ENCODE results near the gene SH3RF3.

SH3RF3 gene

DNA sequence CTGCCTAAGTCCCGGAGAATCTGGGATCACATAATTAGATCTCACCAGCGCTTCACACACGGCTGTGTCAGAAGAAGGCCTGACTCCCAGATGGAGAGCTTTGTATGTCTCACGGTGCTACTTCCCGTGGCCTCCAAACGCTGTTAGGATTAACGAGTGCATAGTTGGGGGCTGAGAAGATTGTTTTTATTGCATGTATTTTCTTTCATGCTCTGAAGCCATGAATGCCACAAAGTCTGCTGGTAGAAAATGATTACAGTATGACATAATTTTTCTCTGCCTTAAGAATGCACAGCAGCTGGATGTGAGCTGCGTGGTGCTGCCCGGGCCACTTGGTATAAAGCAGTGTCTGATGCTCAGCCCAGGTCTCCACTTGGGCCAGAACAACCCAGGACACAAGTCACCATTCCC lies 318.3 kb downstream of the SH3RF3 start:
- DNase-seq, result no peak

DNA sequence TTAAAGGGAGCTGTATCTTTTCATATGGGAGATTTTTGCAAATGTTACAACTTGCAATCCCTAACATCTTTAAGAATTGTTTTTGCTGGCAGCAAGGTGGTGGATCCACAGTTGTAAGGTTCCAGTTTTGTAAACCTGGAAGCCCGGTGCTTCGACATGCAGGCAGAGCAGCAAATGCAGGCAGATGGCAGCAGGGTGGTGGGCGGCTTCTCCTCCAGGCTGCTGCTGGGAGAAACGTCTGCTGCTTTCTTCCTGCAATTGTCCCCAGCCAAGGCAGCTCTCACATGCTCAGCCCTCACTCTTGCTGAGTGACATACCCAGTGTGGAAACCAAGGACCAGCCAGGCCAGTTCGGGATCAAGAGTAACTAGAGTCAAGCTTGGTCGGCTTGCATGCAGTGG lies 318.8 kb downstream of the SH3RF3 start:
- DNase-seq, result no peak

DNA sequence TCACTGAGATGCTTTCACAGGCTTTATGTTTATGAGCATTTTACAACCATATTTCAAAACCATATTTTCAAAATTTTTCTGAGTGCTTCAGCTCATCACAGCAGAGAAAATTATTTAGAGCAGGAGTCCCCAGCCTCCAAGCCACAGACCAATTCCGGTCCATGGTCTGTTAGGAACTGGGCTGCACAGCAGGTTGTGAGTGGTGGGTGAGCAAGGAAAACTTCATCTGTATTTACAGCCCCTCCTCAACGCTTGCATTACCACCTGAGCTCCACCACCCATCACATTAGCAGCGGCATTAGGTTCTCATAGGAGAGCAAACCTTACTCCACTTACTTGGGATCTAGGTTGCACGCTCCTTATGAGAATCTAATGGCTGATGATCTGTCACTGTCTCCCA lies 319.2 kb downstream of the SH3RF3 start:
- no peak for DNase-seq

DNA sequence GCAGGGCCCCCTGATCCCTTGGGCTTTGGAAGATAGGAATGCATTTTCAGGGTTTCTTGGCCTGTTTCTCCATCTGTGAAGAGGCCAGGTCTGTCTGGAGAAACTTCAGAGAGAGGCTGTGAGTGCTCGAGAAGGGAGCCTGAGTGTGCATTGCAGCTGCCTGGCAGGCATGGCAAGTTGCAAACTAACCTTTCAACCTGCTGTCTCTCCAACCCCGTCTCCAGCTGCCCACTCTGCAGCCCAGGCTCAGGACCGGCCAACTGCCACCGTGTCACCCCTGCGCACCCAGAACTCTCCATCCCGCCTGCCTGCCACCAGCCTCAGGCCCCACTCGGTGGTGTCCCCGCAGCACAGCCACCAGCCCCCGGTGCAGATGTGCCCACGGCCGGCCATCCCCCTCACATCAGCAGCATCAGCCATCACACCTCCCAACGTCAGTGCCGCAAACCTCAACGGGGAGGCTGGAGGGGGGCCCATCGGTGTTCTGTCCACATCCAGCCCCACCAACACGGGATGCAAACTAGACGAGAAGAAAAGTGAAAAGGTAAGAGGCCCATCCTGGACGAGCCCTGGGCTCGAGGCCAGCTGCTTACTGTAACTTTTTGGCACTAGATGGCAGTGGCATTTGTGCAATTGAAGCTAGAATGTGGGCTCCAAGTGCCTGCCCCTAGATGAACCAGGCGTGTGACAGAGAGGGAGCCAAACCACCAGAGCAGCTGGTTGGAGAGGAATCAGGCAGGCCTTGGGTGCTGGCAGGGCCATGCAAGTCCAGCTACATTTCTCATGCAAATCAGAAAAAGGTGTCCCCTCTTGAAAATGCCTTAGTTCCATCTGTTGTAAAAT lies 320.2 kb downstream of the SH3RF3 start:
- no peak for DNase-seq

DNA sequence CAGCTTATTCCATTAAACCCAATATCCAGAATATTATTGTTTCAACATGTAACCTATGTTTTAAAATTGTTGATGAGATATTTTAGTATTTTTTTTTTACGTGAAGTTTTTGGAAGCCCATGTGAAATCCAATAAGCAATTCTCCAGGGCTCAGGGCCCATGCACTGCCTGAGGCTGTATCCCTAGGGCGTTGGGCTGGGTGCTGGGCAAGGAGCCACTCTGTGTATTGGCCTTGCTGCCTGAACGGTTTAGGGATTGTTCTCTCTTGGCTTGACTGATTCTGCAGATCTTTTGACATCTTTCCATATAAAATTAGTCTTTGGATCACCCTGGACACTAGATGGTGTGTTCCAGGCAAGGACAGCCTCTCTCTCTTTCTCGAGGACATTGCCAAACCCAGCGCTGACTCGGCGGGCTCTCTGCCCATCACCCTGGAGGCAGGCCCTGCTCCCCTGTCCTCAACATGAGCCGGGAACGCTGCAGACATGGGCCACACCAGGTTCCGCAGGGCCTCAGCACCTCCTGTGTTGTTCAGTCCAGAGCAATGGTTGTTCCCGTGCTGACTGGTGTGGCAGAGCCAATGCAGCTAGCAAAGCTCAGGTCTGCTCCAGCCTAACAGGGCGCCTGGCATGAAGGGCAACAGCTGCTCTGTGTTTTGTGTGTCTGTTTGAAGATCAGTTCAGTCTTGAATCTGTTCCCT lies 321.7 kb downstream of the SH3RF3 start:
- DNase-seq, result no peak

DNA sequence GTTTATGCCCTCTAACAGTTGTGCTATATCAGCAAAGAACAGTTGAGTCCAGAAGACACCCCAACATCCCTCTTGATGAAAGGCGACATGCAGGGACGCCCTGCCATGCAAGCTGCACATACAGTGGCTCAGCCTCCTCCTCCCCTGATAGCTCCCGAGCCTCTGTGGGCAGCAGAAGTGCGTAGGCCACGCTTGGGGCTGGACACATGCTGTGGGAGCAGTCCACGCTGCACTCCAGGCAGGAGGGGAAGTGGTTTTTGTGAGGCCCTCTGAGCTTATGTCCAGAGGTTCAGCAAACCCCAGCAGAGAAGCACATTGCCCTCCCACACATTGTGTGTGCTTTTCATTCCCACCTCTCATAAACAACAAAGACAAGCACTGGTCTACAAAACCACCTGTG lies 322.7 kb downstream of the SH3RF3 start:
- no peak for DNase-seq

DNA sequence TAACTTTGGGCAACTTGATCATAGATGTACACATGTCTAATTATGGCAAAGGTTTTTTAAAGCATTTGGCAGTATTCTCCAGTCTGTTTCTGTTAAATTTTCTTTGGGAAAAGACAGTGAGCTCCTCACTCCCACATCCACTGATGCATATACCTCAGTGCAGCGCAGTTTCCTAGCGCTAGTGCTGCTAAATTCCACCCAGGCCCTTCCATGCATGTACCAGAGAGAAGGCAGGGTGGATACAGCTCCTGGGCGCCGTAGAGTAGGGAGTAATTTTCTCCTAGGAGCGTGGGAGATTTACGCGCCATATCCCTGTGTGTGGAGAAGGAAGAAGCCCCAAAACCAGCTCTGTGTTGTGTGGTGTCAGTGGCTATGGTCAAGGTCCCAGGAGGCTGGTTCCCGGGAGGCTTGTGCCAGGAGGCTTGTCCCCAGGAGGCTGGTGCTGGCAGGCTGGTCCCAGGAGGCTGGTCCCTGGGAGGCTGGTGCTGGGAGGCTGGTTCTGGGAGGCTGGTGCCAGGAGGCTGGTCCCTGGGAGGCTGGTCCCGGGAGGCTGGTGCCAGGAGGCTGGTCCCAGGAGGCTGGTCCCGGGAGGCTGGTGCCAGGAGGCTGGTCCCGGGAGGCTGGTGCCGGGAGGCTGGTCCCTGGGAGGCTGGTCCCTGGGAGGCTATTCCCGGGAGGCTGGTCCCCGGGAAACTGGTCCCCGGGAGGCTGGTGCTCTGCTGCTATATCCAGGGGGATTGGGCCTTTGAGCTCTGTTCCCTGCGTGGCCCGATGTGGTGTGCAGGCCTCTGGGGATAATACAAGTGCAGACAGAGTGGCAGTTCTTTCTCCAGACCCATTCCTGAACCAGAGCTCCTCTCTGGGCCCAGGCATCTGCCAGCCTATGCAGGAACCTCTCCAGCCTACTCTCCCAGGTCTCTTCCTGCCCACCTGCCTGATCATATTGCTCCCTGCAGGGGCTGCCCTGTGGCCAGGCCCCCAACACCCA lies 323.6 kb downstream of the SH3RF3 start:
- DNase-seq, result no peak

DNA sequence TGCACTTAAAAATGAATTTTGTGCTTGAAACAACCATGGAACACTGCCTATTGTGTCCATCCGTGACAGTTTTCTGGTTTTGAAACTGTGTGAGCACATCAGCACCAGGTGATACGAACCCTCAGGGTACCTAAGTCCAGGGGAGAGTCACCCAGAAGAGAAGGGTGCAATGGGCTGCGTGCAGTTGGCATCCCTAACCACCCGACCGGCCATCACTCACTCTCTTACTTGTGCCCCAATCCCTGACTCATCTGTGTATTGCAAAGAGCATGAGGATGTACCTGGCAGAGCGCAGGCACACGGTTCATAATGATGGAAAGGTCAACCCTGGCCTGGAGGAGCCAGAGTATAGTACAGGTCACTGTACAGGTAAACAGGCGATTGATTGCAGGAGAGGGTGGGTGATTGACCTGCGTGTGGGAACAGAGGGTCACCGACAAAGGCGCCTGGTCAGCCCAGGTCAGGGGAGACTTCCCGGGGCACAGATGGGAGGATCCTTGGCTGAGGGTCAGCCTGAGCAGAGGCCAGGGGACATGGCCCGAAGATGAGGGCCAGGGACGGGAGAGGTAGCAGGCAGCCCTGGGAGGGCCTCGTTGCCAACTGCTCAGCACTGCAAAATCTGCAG lies 324.5 kb downstream of the SH3RF3 start:
- no peak for DNase-seq

DNA sequence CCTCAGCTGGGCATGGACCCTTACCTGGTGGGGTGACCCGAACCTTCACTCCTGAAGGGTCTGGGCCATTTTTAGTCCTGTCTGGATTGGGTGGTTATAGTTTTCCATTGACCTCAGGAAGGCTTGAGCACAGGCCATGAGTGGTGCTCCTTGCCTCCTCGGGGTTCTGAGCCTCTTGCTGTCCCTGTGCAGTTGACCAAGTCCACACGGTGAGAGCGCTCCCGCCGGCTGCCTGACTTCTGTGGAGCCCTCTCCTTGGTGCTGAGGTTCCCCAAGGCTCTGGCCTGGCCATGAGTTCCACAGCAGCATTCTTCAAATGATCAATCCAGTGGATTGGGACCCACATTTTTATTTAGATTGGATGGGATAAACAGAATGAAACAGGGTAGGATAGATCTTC lies 325.3 kb downstream of the SH3RF3 start:
- DNase-seq, result no peak

DNA sequence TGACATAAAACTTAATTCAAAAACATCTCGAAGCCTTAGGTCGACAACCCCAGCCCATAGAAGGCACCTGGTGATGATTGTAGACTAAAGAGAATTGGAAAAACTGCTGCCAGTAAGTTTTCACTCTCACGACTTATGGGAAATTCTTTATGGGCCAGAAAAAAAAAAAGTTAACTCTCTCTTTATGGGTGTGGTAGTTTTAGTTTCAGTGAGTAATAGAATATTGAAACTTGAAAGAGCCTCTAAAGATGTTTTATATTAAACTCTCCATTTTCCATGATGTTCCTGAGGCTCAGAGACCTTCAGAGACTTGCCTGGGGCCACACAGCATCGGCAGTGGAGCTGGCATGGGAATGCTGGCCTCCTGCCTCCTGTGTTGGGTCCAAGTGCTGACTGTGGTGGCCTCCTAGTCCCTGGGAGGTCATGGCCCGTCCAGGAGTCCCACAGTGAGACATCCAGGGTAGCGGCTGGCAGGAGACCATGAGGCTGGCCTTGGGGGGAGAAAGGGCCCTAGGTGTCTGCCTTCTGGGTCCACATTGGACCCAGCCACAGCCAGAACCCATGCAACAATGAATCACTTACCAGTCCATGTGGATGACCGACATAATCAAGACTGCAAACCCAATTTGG lies 325.9 kb downstream of the SH3RF3 start:
- no peak for DNase-seq

DNA sequence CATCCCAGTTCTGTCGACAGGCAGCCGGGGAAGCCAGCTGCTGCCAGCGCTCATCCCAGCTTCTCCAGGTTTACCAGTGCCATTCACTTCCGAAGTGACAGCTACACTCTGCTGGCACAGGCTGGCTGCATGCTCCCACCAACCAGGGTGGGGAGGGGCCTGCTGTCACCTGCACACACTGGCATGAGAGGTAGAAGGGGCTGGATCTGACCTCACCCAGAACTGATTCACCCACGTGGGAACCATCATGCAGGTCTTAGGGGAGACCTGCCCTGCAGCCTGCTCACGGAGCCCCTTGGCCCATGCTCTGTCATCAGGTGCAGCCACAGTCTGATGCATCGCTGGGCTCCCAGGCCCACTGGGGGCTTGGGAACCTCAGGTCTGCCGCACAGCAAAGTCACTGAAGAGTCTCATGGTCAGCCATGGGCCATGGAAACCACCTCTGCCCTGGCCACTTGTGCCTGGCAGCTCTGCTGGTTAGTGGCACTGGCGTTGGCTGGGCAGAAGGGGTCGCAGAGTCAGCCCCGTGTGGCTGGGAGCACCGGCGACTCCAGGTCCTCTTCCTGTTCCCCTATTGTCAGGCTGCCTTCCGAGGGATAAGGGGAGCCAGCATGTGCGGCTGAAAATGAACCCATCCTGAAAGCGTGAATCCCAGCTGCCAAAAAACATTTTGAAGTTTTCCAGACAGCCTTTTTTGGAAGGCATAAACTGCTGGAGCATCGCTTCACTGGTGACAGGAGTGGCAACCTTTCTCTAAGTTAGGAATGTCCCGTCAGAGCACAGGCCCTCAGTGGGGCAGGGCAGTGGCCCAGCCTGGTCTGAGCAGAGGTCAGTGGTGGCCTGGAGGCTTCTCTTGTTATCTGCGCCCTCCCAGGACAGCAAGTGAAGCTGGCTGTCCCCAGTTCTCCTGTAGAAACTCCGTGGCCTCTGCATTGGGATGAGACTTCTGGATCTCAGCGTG lies 327.0 kb downstream of the SH3RF3 start:
- DNase-seq, result no peak

DNA sequence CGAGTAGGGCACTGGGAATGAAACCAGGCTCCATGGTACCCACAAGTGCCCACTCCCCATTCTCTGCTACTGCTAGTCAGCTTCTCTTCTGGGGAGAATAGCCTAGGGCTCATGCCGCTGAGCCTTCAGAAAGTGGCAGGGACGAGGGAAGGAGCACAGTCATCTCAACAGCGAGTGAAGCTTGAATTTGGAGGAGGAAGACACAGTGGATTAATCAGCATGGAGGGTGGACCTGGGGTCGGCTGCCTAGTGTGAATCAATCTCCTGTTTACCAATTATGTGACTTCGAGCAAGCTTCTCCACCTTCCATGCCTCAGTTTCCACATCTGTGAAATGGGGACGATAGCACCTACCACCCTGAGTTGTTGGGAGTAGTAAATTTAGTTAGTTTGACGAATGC lies 327.8 kb downstream of the SH3RF3 start:
- no peak for DNase-seq

DNA sequence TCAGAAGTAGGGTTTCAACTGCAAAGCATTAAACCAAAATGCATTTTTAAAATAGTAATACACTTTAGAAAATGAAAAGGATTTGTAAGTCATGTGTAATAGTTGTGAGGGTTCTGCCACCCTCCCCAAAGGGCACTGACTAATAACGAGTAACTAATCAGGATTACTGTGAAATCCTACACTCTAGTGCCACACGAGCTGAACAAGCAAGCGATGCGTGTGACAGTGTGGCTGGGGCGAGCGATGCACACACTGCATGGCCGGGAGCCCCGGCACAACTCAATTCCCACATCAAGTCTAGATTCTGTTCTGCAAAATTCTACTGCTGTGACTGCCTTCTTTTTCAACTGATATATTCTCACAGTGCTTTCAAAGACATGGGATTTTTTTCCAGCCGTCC lies 328.4 kb downstream of the SH3RF3 start:
- DNase-seq, result no peak

DNA sequence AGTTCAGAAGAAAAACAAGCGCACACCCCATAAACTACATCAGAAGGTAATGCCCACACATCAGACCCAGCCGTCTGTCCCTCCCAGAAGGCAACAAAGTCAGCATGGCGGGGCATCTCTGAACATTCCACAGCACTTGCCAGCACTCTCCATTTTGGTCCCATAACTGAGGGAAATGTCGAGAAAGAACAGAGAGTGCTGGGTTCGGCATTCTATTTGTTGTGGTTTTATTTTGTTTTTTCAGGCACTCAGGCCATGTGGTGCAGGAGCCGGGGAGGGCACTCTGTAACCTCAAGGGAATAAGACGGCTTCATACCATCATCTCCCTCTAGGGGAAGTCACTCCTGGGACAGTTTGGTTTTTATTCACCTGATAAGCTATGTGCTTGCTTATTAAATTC lies 328.8 kb downstream of the SH3RF3 start:
- no peak for DNase-seq

DNA sequence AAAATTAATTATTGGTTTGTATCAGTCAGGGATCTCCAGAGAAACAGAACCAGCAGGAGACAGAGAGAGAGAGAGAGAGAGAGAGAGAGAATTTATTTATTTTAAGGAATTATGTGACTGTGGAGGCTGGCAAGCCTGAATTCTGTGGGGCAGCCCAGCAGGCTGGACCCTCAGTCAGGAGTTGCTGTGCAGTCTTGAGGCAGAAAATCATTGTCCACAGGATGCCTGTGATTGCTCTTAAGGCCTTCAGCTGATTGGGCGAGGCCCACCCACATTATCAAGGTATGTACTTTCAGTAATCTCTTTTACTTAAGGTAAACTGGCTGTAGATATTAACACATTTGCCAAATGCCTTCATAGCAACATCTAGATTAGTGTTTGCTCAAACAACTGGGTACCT lies 329.5 kb downstream of the SH3RF3 start:
- DNase-seq, result no peak

DNA sequence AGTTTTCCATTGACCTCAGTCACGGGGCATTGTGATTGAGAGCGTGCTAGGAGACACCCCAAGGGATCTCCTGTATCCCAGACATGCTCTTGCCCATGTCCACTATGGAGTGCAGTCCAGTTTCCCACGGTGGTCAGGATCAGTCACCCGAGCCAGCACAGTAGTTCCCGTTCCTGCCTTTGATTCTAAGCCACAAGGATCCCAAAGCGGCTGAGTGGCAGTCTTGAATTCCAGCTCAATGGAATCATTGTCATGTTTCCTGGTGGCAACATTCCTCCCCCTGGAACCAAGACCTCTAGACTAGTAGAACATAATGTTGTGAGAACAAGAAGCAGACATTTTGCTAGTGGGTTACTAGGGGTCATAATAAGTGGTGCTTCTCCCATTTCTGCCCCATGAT lies 330.5 kb downstream of the SH3RF3 start:
- no peak for DNase-seq

DNA sequence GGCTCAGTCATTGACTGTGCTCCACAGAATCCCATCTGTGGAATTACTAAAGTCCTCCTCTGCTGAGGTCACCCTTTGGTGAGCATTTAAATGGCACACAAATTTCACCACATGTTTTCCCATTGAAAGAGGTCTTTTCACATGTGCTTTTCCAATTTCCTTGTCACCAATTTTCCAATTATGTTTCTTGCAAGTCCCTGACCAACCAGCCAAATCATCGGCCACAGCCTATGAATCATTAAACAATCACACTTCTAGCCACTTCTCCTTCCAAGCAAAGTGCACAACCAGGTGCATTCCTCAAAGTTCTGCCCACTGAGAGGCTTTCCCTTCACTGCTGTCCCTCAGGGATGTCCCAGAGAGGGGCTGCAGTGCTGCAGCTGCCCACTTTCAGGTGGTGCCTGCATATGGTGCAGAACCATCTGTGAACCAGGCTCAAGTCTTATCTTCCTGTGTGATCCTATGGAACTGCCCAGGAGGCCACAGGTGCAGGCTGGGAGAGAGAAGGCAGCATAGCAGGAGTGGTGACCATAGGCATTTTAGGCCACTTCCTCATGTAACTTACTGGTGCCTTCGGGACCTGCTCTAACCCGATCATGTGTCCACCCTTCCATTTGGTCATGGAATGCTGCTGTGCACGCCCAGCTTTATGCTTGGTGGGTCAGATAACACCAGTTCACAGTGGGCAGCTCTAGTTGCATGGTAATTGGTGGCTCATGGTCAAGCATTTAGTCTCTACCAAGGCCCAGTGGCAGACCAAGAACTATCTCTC lies 331.7 kb downstream of the SH3RF3 start:
- no peak for DNase-seq

DNA sequence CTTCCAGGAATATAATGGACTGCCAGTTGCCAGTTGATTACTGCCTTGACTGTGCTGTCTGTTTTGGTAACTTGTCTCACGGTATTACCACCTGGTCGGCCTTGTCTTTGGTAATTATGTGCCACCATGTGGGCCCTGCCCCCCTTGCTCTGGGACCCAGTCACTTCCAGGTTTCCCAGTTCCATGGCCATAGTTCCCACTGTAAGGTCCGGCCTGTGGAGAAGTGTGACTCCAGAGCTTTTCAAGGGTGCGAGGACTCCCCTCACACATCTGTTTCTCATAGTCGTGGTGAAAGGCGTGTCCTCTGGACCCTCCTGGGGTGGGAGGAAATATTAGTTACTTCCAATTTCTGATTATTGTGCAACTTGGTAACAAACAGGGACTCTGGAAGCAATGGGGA lies 334.2 kb downstream of the SH3RF3 start:
- DNase-seq, result no peak

DNA sequence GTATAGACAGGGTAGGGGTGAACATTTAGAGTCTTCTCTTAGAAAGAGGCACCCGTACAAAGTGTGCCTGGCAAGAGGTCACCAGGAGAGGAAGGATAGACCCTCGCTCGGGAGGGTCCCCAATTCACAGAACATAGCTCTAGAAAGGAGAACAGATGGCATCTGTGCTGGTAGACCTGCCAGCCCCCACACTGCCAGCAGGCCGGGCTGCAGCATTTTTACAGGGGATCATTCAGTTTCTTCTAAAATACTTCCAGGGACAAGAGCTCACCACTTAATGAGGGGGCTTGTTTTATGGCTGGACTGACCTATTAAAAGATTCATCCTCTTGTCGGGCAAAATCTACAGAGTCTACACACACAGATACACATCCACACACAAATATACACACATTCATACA lies 334.9 kb downstream of the SH3RF3 start:
- no peak for DNase-seq

Data from NK-92 treated with Interleukin-12 subunit alpha and Interleukin-12 subunit beta, amount 100 ng/mL, for 24 hours (cell line).